NCI-H2029 treated with DMSO at 0.1 percent for 48 hours (cell line): ENCODE data around the gene BRD4.

Source experiments
- DNase-seq: peaks from one replicate; lab custom pipeline; 2025; lab: John Stamatoyannopoulos, UW

Gene BRD4

DNA sequence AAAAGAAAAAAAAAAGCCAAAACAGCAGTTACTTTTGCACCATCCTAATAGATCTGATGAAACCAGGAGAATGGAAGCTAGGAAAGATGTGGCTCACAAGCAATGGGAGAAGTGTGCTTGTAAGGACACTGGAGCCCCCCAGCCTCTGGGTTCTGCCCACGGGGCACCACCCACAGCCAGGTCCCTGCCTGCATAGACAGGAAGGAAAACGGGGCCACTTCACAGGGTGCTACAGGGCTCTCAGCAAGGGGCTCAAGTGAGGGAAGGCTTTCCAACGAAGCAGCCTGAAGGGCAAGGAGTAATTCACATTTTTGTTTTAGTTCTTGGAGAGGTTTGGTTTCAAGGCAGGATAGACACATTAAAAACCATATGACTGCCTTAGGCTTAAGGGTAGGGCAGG is 42.7 kb downstream of the BRD4 start:
- no peak for DNase-seq

DNA sequence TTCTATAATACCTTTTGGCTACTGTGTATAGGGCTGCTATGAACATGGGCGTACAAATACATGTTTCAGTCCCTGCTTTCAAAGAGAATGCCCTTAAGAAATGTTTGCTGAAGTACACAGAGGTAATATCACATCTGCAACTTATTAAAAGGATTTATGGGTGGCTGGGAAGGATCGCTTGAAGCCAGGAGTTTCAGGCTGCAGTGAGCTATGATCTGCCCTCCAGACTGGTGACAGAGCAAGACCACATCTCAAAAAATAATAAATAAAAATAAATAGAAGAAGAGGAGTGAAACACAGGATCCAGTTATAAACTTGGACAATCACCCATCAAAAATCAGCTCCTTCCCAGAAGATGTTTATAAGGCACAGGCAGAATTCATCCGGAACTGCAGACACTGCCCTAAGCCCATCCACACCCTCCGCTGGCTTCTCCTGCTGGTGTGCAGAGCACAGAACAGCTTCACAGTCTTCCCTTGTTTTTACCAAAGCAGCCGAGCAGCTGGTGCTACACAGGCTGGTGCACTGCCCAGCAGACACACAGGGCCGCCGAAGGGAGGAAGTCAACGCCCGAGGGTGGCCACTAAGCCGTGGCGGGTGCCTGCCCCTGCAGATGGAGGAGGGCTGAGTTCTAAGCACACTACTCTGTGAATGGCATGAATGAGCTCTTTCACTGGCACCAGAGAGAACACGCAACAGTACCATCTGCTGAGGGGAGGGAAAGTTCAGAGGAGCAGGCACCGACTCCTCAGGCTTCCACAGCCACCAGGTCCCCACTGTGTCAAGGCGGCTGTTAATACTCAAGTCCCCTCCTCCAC is 44.0 kb downstream of the BRD4 start:
- DNase-seq, result no peak

DNA sequence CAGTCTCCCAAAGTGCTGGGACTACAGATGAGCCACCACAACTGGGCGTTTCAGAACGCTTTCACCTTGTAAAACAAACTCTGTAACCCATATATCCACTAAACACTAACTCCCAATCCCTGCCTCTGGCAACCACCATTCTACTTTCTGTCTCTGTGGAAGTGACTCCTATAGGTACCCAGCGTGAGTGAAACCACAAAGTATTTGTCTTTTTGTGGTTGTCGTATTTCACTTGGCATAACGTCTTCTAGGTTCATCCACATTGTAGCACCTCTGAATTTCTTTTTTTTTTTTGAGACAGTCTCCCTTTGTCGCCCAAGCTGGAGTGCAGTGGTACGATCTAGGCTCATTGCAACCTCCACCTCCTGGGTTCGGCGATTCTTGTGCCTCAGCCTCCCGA is 44.8 kb downstream of the BRD4 start:
- no peak for DNase-seq

DNA sequence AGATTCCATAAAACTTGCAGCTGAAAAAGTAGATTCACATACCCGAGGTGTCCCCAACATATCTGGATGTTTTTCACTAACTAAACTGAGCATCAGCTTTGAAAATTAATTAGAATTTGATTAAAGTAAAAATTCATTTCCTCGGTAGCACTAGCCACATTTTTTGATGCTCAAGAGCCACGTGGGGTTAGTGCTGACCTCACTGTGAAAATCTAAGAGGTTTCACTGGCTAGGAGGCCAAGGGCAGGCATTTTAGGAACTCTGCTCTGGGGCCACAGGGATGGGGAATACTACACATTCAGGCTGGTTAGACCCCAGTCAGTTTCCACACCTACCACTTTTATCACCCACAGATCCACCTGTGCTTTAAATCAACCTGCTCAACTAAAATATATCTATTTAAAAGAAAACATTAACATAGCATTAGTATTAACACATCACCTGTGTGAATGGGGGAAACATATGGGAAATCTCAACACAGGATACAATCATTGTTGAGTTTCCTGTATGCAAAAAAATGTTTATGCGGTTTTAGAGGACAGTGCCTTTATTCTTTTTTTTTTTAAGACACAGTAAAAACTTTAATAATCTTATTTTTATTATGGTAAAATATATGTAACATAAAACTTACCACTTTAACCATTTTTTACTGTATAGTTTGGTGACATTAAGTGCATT is 45.5 kb downstream of the BRD4 start:
- DNase-seq, result no peak

GRCh38 chr19:15285896-15286591 is 46.3 kb downstream of the BRD4 start:
- no peak for DNase-seq

DNA sequence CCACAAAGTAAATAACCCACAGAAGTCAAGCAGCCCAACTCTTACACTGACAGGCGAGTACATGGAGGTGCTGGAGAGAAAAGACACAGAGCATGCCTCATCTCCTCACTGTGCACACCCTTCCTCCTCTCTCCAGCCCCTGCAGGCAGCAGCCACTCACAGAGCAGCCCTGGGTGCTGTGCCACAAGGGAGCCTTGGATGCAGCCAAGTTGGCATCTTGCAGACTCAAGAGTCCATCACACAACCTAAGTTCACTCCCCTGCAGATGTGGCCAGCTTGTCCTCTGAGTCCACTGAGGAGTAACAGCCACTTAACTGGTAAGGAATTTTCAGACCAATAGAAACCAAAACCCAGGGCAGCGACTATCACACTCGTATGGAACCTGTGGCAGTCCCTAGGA is 47.4 kb downstream of the BRD4 start:
- no peak for DNase-seq

GRCh38 chr19:15284091-15284490 is 48.2 kb downstream of the BRD4 start:
- no peak for DNase-seq

DNA sequence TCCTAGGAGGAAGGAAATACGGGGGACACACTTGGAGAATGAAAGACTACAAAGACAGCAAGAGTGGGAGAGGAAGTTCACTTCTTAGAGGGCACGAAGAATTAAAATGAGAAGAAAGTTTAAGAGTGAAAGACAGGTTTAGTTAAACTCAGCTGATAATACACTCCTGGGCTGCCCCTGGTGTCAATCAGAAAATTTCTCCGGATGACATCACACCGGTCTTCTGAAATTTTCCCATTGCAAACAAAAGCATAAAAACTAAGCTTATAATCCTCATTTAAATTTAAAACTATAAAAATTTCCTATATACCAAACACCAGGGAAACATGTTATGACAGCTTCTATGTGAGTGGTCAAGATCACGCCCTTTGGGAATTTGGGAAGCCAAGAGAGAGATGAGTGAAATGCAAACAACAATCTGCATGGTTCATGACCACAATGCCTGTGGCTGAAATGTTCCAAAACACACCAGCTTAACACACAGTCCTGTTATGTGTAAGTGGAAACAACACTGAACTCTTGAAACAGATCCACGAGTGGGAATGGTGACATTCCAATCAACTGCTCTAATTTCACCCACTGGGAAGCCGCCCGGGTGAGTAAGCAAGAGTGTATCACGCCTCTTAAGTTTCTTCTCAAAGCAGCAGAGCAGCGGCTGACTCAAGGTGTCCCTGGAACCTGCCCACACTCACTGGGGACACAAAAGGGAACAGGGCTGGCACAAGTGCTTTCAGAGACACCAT is 49.0 kb downstream of the BRD4 start:
- DNase-seq, result no peak

DNA sequence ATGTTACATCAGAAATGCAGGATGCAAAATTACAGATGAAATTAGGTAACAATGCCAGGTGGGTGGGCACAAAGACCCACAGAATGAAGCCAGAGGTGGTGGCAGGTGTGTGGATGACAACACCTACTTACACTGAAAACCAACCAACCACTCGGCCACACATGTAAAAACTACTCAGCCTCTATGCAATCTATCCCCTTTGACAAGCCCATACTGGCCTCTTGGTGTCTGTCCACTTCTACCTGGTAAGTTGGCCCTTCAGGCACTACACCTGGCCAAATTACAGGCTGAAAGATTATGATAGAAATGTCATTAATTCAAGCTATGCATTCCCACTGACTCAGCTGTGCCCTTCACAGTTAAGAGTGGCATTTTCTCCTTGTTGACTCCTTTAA is 50.0 kb downstream of the BRD4 start:
- DNase-seq, result no peak

DNA sequence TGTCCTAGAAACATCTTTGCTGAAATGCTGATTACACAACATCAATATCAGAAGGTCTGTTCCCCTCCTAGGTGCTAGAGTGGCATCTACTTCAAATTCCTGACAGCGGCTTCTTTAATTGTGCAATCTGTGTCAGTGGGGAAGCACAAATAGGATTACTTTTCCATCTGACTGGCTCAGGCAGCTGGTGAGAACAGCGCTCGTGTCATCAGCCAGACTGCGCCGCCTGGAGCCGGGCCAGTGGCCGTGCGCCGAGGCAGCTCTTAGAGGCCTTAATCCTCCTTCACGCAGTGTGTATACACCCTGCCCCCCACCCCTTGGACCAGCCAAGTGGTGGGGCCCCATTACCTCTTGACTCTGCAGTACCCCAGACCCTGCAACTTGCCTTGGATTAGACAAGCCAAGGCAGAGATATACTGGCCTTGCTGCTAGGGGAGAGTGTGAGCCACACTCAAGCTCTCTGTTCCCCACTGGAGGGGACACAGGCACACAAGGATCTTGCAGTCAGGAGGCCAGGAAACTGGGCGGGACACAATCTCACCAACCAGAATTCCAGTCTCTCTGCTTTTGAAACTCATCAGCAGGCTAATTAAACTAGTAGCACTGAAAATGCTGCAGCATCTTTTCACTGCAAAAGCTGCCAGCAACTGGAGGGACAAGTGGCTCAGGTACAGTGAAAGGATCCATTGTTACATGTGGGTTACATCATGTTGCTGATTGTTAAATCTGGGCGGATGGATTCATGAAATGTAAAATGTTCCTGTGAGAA is 51.2 kb downstream of the BRD4 start:
- DNase-seq, result peak; percentile 70

- no peak for DNase-seq
These were observed 52.2 kb downstream of the BRD4 start for GRCh38 chr19:15280048-15280725.

GRCh38 chr19:15279326-15279904 is 52.9 kb downstream of the BRD4 start:
- DNase-seq, result no peak

DNA sequence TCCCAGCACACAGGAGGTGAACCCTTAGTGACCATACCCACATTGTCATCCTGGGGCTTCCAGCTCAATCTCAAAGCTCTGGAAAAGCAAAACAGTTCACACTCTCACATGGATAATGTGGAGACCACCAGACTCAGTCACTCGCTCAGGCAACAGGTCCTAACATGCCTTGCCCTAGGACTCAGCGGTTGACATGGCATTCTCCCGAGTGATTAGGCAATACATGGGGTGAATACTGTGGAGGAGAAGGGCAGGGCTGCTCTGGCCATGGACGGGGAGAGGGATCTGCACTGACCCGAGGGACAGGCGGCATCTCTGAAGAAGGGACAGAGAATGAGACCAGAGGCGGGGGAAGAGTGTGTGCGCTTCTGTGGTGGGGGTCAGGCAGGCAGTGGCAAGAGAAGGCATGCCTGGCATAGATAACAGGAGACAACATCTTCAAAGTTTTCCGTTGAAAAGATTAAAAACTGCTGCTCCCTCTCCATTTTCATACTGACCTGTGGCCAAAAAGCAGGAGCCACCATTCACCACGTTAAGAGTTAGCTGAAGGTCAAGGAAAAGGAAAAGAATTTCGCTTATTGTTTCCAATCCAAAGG is 55.6 kb downstream of the BRD4 start:
- no peak for DNase-seq

GRCh38 chr19:15274477-15274876 is 57.9 kb downstream of the BRD4 start:
- DNase-seq, result no peak

- no peak for DNase-seq
These were observed 62.5 kb downstream of the BRD4 start for GRCh38 chr19:15269806-15270205.

GRCh38 chr19:15268928-15269253 is 63.4 kb downstream of the BRD4 start:
- no peak for DNase-seq

DNA sequence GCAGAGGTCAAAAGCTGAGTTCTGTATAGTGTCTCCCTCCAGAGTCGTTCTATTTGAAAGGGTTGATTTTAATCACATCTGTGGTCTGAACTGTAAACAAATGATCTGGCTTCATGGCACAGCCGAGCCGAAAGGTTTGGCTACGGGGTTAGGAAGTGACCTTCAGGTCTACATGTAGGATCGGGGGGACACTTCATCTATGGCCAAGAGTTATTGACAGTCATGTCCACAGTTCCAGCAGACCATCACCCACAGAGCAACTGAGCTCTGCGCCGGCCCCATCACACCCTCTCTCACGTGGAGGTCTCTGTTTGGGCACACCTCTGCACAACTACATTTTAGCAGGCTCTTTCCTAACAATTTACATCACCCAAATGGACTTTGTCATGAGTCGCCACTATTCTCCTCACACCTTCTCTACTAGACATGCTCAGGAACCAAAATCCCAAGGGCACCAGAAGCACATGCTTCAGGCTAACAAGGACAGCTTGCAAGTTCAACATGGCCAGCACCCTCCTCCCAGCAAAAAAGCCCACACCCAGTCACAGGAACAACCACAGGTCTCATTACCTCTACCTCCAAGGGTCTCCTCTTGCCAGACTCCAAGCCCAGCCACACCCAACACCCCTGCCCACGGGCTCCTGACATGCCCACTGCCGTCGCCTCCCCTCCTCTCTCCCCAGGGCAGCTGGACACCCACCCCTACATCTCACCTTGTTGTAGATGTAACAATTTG is 64.0 kb downstream of the BRD4 start:
- DNase-seq, result no peak

GRCh38 chr19:15266683-15267082 is 65.7 kb downstream of the BRD4 start:
- no peak for DNase-seq

DNA sequence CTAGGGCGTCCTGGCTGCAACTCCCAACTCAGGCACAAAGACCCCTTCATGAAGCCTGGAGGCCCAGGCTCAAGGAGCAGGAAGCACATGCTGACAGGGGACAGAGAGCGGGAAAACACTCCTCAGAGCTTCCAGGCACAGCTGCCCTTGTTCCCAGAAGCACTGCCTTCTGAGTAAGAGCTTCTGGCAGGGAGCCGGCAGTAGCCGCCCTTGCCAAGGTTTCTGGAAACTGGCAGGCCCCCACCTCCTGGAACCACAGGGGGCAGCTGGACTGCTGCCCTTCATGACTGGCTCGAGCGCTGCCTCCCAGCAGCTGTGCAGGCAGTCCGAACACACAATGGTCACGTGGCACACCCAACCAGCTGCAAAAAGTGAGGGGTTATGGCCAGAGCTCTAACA is 66.5 kb downstream of the BRD4 start:
- DNase-seq, result peak; percentile 78
